HG03039 (cell line): ENCODE results near the gene PGM1.

ENCODE experiments used
- ATAC-seq: cut with Tn5 transposase; IDR thresholded peaks from one replicate; pipeline ENCODE4 v1.9.1; 2021; ENCODE audit warnings: mild to moderate bottlenecking, moderate library complexity; ENCODE audit not compliant: unreplicated experiment

The PGM1 gene

DNA sequence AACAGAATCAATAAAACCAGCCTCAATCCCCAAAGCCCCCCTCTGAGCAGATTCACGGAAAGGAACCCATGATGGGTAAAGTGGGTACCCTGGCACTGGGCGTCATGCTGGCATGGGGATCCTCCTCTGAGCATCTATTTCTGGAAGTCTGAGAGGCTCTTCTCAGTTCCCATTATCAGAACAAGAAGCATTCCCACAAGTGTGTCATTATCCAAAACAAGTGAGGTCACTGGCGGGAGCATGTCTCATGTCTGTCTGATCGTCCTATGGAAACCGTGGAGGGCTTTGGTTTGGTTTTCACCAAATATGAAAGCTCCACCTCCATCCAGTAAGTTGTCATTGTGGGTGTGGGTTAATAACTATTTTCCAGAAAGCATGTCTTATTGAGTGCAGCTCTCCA, 70.7 kb downstream of the PGM1 start:
- no peak for ATAC-seq

GRCh38 chr1:63664742-63665141, 71.5 kb downstream of the PGM1 start:
- no peak for ATAC-seq

DNA sequence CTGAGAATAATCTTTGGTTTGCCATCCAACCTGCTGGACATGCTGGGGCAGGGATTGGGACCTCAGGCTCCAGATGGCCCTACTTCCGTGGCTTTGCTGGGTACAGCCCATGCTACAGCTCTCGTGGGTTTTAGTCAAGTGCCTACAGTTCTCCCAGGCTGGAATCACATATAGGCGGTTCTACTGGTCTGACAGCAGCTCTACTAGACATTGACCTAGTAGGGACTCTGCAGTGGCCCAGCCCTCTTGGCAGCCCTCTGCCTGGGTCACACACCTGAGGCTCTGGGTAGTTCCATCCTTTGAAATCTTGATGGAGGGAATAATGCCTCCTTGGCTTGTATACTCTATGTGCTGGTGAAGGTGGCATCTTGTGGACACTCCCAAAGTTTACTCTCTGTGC, 72.2 kb downstream of the PGM1 start:
- no peak for ATAC-seq

GRCh38 chr1:63665824-63666223, 72.6 kb downstream of the PGM1 start:
- ATAC-seq, result no peak

- peak; percentile 63 for ATAC-seq
These were observed 75.1 kb downstream of the PGM1 start for GRCh38 chr1:63668298-63668697.

- ATAC-seq, result no peak
These were observed 76.1 kb downstream of the PGM1 start for GRCh38 chr1:63669151-63669961.

DNA sequence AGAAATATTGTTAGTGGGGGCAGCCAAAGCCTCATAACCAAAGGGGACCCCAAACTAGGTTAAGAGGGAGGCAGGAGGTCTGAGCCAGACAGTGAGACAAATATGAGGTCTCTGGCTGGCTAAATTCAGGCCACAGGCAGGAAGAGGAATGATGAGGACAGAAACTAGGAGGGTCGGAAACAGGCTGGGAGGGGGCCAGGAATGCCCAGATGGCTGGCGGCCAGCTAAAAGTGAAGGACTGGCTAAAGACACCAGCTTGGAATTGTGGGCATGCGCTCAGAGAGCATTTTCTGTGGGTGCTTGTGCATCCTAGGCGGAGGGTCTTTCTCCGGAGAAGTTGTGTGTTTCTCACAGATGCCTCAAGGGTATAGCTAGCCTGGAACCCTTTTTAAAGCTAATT, 77.0 kb downstream of the PGM1 start:
- no peak for ATAC-seq

DNA sequence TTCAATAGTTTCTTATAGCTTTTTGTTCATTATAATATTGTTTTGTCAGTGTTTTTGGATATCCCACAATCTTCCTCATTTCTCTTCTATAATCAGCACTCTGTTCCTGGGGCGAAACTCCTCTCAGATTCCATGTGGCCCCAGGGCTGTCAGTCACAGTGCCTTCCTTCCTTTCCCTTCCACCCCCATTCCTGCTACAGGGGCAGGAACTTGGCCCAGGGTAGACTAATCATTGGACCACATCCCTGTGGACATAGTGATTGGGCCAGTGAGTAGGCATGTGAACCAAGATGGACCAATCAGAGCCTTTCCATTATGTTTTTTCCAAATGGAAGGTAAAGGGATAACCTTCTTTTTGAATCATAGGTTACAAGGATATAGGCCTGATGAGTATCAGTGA, 78.3 kb downstream of the PGM1 start:
- ATAC-seq, result no peak

GRCh38 chr1:63674238-63674864, 81.1 kb downstream of the PGM1 start:
- ATAC-seq, result no peak

GRCh38 chr1:63674865-63675419, 81.7 kb downstream of the PGM1 start:
- no peak for ATAC-seq

DNA sequence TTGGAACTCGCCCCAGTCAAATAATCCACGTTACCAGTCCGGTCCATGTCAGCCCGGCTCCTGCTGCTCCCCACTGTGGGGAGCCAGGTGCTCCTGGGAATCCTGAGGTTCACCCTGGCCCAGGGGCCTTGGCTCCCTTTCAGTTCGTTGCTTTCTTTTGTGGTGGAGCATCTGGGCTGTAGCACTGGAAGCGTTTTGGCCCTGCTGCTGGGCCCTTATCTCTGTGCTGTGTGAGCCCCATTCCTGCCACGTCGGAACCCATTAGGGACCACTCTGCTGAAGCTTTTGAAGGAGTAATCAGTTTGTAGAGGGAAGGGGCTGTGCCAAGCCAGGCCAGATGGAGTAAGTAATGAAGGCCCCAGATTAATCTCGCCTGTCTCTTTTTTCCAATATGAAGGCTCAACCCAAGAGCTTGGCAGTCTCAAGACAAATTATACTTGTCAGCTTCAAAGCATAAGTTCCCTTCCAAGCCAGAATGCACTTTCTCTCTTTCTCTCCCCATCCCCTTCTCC, 82.3 kb downstream of the PGM1 start:
- no peak for ATAC-seq

DNA sequence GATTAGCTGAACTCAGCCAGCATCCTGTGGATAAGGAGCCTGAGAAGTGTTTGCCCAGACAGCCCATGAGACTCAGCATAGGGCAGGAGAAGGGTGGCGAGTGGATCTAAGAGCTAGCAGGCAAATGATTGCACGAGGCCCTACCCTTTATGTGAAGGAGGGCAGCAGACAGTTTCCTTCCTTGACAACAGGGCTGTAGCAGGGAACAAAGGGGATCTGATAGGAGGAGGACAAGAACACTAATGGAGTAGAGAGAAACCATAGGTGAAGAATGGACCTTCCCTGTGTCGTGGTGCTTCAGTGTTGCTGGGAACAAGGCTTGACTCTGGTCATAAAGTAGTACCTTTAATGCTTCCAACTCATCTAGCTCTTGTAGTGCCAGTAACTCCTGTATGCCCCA, 84.3 kb downstream of the PGM1 start:
- no peak for ATAC-seq

DNA sequence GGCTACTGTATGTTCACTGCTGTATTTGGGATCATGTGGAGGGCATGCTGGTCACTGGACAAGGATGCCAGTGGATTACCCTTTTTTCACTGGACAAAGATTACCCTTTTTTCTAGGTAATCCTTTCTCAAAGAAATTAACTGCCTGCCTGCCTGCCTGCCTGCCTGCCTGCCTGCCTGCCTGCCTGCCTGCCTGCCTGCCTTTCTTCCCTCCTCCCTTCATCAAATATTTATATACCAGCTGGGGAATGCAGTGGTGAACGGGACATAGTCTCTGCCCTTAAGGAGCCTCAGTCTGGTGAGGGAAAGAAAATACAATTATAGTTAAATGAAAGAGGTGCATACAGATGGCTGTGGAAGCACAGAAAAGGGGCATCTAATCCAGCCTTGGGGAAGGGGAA, 85.0 kb downstream of the PGM1 start:
- no peak for ATAC-seq

DNA sequence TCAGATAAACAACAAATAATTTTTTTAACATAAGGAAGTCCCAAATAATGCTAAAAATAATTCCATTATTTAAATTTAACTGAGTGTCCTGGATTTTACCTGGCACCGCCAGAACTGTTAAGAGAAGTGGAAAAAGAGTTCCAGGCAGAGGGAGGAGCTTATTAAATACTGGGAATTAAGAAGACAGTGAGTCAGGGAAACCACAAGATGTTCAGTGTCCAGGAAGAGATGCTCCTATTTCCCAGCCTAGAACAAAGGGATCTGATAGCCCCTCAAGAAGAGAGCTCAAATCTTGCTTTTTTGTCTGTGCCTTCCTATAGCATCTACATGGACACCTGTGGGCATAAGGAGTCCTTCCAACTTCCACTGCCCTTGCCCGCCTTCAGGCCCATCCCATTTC, 85.9 kb downstream of the PGM1 start:
- no peak for ATAC-seq

GRCh38 chr1:63679589-63679988, 86.4 kb downstream of the PGM1 start:
- no peak for ATAC-seq

DNA sequence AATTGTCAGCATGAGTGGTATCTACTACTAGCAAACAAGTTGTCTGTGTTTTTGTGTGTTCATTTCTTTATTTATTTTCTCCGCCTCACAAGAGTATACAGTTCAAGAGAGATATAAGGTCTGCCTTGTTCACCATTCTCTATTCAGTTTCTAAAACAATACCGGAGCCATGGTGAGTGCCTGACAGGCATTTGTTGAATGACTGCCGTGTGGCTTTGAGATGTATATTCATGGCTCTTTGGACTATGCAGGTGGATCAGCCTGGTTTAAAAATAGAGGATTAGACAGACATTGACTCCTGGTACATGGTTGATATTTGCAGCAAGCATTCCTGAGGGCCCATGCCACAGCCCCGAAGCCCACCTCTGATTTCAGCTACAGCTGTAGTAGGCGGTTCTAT, 89.7 kb downstream of the PGM1 start:
- ATAC-seq, result no peak

GRCh38 chr1:63683759-63684158, 90.5 kb downstream of the PGM1 start:
- no peak for ATAC-seq

DNA sequence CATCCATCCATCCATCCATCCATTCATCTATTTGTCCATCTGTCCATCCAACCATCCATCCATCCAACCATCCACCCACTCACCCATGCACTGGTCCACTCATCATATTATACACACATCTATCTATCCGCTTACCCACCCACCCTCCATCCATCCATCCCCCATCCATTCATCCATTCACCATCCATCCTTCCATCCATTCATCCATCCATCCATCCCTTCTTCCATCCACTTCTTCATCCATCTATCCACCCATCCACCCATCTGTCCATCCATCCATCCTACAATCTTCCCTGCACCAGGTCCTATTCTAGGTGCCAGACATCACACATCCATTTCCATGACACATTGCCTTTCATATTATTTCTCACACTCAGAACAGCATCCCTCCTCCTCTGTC, 93.5 kb downstream of the PGM1 start:
- ATAC-seq, result no peak

GRCh38 chr1:63688302-63688890, 95.2 kb downstream of the PGM1 start:
- ATAC-seq, result no peak

DNA sequence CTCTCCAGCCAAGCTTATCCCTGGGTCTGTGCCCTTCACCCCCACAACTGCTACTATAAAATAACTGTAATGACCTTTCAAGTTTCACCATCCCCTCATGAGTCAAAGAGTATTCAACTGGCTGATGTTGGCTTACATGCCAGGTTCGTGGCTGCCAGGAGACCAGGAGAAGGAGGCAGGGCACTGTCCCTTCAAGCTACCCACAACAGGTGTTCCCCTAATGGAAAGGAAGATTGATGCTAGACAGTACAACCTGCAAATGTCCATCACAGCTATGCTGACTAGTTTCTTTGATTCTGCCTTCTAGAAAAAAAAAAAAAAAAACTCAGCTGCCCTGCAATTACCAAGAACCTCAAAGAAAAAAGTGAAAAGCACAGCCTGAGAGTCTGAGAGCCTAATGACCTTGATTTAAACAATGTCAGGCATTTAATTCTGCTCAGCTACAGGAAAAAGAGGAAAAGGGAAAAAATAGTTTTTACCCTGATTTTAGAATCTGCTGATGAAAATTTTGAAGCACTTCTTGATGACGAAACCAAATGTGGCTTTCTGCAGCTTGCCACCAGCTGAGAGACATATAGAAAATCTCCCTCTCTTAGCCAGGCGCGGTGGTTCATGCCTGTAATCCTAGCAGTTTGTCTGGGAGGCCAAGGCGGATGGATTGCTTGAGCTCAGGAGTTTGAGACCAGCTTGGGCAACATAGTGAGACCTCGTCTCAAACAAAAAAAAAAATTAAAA, 97.9 kb downstream of the PGM1 start:
- ATAC-seq, result no peak
